Hepatocyte (in vitro differentiated cells): ENCODE data around the gene PTPRC. TPM values are rescaled to one million over a fixed set of nuclear protein-coding genes. Genes with fewer than 3 reads are reported as not detected.

Source experiments
- DNase-seq: peaks from one replicate; pipeline ENCODE4 v3.0.0-alpha.2; 2016; ENCODE audit warnings: low spot score
- H2AFZ ChIP-seq: fragments of 200-600 bp; sonication (generic); 2 replicates; pipeline ENCODE4 v1.6.0; 2016; ENCODE audit warnings: antibody characterized with exemption, mild to moderate bottlenecking
- H3K27ac ChIP-seq: fragments of 200-600 bp; sonication (generic); 2 replicates; pipeline ENCODE4 v1.5.1; 2016; ENCODE audit warnings: mild to moderate bottlenecking
- H3K27me3 ChIP-seq: fragments of 200-600 bp; sonication (generic); 2 replicates; pipeline ENCODE4 v1.6.1; 2016
- H3K36me3 ChIP-seq: fragments of 200-600 bp; sonication (generic); replicated peaks from 2 replicates; pipeline ENCODE4 v1.5.1; 2016; ENCODE audit warnings: low read depth; ENCODE audit not compliant: insufficient read depth
- H3K4me1 ChIP-seq: fragments of 200-600 bp; sonication (generic); 2 replicates; pipeline ENCODE4 v1.5.1; 2016; ENCODE audit warnings: mild to moderate bottlenecking, moderate library complexity; ENCODE audit not compliant: insufficient read depth
- H3K4me2 ChIP-seq: fragments of 200-600 bp; sonication (generic); 2 replicates; pipeline ENCODE4 v1.6.0; 2016
- H3K4me3 ChIP-seq: fragments of 200-600 bp; sonication (generic); 2 replicates; pipeline ENCODE4 v1.5.1; 2016; ENCODE audit warnings: mild to moderate bottlenecking
- H3K79me2 ChIP-seq: fragments of 200-600 bp; sonication (generic); 2 replicates; pipeline ENCODE4 v1.6.0; 2017; ENCODE audit warnings: mild to moderate bottlenecking
- H3K9me2 ChIP-seq: fragments of 200-600 bp; sonication (generic); replicated peaks from 2 replicates; pipeline ENCODE4 v1.6.0; 2017; ENCODE audit warnings: mild to moderate bottlenecking; ENCODE audit not compliant: insufficient read depth
- H3K9me3 ChIP-seq: fragments of 200-600 bp; sonication (generic); 2 replicates; pipeline ENCODE4 v1.5.1; 2016; ENCODE audit warnings: low read depth, mild to moderate bottlenecking
- H4K20me1 ChIP-seq: fragments of 200-600 bp; sonication (generic); 2 replicates; pipeline ENCODE4 v1.6.0; 2016; ENCODE audit warnings: mild to moderate bottlenecking; ENCODE audit not compliant: insufficient read depth, poor library complexity, severe bottlenecking
- EZH2 ChIP-seq: fragments of 200-600 bp; sonication (generic); IDR thresholded peaks from 2 replicates; pipeline ENCODE4 v1.6.1; 2016; ENCODE audit warnings: antibody characterized with exemption, mild to moderate bottlenecking, borderline replicate concordance
- EZH2phosphoT487 ChIP-seq: fragments of 200-600 bp; sonication (generic); IDR thresholded peaks from one replicate; pipeline ENCODE4 v1.6.1; 2018; ENCODE audit warnings: antibody characterized with exemption, mild to moderate bottlenecking, low read depth, moderate library complexity; ENCODE audit not compliant: unreplicated experiment, severe bottlenecking
- WGBS: methylation state at CpG from one replicate; pipeline ENCODE4 v1.1.6; 2016; ENCODE audit warnings: low lambda C conversion rate; ENCODE audit errors: missing lambda C conversion rate; 5-methylcytosine and 5-hydroxymethylcytosine counted together
- polyA plus RNA-seq: library from polyadenylated mRNA; unstranded; fragments of >200 nt; fragmentation: Nextera tagmentation; extraction: Ambion mirVana; gene quantifications from 2 replicates; pipeline ENCODE4 v1.2.1, GENCODE V29; 2016
- total RNA-seq: library from RNA; depleted of rRNA; stranded (reverse); fragments of >200 nt; gene quantifications from 2 replicates; pipeline ENCODE4 v1.2.3, GENCODE V29; 2014
- TF ChIP-seq, protein P1 (sequence below): fragments of 200-600 bp; sonication (generic); IDR thresholded peaks from 2 replicates; pipeline ENCODE4 v1.5.1; 2016; ENCODE audit warnings: antibody characterized with exemption, mild to moderate bottlenecking; ENCODE audit not compliant: poor library complexity

The PTPRC gene
- total and polyA plus RNA-seq, 2 experiments from 2014 or later, result 0.87 TPM; not detected in 1

- H3K36me3 ChIP-seq, result no peaks in the 10 kb centered on the region
- no peaks in the 10 kb centered on the region for H3K79me2 ChIP-seq
- no peak overlapping the region for H3K4me3 ChIP-seq
- H3K4me2 ChIP-seq, result no peak overlapping the region
- DNase-seq, result no peak
- no peak overlapping the region for H3K27ac ChIP-seq
- H3K9me2 ChIP-seq, result no peaks in the 10 kb centered on the region
- no peak overlapping the region for H2AFZ ChIP-seq
- H3K4me1 ChIP-seq, result peaks cover 5% of the 10 kb centered on the region
- no peaks in the 10 kb centered on the region for H3K9me3 ChIP-seq
- 69% methylated on average over 5 of the region's 5 CpGs for WGBS
- no peaks in the 10 kb centered on the region for H4K20me1 ChIP-seq
- H3K27me3 ChIP-seq, result no peaks in the 10 kb centered on the region
- no peak for TF ChIP-seq EZH2
- TF ChIP-seq, protein P1, sequence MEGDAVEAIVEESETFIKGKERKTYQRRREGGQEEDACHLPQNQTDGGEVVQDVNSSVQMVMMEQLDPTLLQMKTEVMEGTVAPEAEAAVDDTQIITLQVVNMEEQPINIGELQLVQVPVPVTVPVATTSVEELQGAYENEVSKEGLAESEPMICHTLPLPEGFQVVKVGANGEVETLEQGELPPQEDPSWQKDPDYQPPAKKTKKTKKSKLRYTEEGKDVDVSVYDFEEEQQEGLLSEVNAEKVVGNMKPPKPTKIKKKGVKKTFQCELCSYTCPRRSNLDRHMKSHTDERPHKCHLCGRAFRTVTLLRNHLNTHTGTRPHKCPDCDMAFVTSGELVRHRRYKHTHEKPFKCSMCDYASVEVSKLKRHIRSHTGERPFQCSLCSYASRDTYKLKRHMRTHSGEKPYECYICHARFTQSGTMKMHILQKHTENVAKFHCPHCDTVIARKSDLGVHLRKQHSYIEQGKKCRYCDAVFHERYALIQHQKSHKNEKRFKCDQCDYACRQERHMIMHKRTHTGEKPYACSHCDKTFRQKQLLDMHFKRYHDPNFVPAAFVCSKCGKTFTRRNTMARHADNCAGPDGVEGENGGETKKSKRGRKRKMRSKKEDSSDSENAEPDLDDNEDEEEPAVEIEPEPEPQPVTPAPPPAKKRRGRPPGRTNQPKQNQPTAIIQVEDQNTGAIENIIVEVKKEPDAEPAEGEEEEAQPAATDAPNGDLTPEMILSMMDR, result no peak
- TF ChIP-seq EZH2phosphoT487, result no peak
Observed at GRCh38 chr1:198662821-198663220, 24.0 kb downstream of the PTPRC start.

GRCh38 chr1:198664068-198664788 lies 25.4 kb downstream of the PTPRC start:
- Histone ChIP-seq H3K9me3 (no peaks in the 10 kb centered on the region), H3K4me3 (no peak overlapping the region), H3K36me3 (no peaks in the 10 kb centered on the region), H3K4me1 (no peaks in the 10 kb centered on the region), H2AFZ (no peak overlapping the region), H3K27ac (no peak overlapping the region), H3K4me2 (no peak overlapping the region), H3K9me2 (no peaks in the 10 kb centered on the region), H3K79me2 (no peaks in the 10 kb centered on the region), H4K20me1 (no peaks in the 10 kb centered on the region), H3K27me3 (no peaks in the 10 kb centered on the region)
- TF ChIP-seq, protein P1, result no peak
- TF ChIP-seq EZH2phosphoT487 (no peak), EZH2 (no peak)
- DNase-seq, result no peak
- 92% methylated on average over 7 of the region's 7 CpGs for WGBS

- H3K4me2 ChIP-seq, result no peak overlapping the region
- TF ChIP-seq EZH2phosphoT487 (no peak), EZH2 (no peak)
- TF ChIP-seq, protein P1, result no peak
- H3K27ac ChIP-seq, result no peak overlapping the region
- no peaks in the 10 kb centered on the region for H3K79me2 ChIP-seq
- no peak overlapping the region for H3K4me3 ChIP-seq
- H3K9me2 ChIP-seq, result no peaks in the 10 kb centered on the region
- H3K36me3 ChIP-seq, result no peaks in the 10 kb centered on the region
- no peaks in the 10 kb centered on the region for H3K4me1 ChIP-seq
- H2AFZ ChIP-seq, result no peak overlapping the region
- H4K20me1 ChIP-seq, result no peaks in the 10 kb centered on the region
- no peaks in the 10 kb centered on the region for H3K9me3 ChIP-seq
- no peaks in the 10 kb centered on the region for H3K27me3 ChIP-seq
- DNase-seq, result no peak
Observed at GRCh38 chr1:198667186-198667585, 28.3 kb downstream of the PTPRC start.

GRCh38 chr1:198667807-198668206 lies 29.0 kb downstream of the PTPRC start:
- no peak for DNase-seq
- Histone ChIP-seq H2AFZ (no peak overlapping the region), H3K27ac (no peak overlapping the region), H3K79me2 (no peaks in the 10 kb centered on the region), H3K4me1 (no peaks in the 10 kb centered on the region), H4K20me1 (no peaks in the 10 kb centered on the region), H3K36me3 (no peaks in the 10 kb centered on the region), H3K4me3 (no peak overlapping the region), H3K4me2 (no peak overlapping the region), H3K9me3 (no peaks in the 10 kb centered on the region), H3K27me3 (no peaks in the 10 kb centered on the region), H3K9me2 (no peaks in the 10 kb centered on the region)
- TF ChIP-seq, protein P1, result no peak
